ENCODE data around the gene LAMC1.

Gene LAMC1

DNA sequence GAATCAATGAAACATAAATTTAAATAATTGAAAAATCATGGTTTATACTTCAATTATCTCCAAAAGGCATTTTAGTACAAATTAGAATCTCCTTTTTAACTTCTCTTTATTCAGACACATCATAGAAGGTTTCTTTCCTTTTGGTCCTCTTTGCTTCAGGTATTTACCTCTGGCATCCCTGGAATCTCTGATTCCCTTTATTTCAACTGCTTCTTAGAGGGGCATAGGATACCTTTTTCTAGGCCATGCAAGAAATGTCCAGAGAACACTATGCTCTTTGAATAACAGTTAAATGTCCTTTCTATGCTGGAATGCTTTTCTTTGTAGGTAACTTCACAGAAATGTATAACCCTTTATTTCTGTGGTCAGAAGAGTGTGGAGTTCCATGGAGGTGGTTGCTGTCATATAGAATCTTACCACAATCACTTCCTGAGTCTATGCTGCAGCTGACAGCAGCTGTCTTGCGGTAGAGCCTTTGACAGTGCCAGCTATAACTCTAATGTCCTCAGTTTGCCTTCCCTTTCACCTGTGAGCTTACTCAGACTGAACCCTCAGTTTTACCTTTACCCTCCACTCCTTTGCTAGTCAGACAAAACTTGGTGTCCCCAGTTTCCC is 171.4 kb downstream of the LAMC1 start:
- no peak for DNase-seq (ENCODE audit: low read depth)

- no peak for DNase-seq (ENCODE audit: low read depth)
Observed at GRCh38 chr1:183195142-183195574, 171.9 kb downstream of the LAMC1 start.

Data from CMK (cell line).